HG03095 (cell line): ENCODE results near the gene MCTP1.
A peak's percentile ranks its signal among the peaks of the same experiment; 100 is the strongest.
"Not testable (repeated sequence)": the region's sequence is repeated elsewhere in the genome, so short reads cannot be mapped to it uniquely, and the experiment has no call there.

Source experiments
- ATAC-seq: cut with Tn5 transposase; IDR thresholded peaks from one replicate; pipeline ENCODE4 v1.9.1; 2021; ENCODE audit warnings: moderate library complexity; ENCODE audit not compliant: unreplicated experiment

MCTP1 gene

GRCh38 chr5:94833851-94834250 is 451.0 kb downstream of the MCTP1 start:
- ATAC-seq, result no peak

- ATAC-seq, result no peak
Observed at GRCh38 chr5:94832685-94833084, 452.2 kb downstream of the MCTP1 start.

GRCh38 chr5:94830520-94830919 is 454.4 kb downstream of the MCTP1 start:
- ATAC-seq, result no peak

GRCh38 chr5:94828222-94828621 is 456.7 kb downstream of the MCTP1 start:
- ATAC-seq, result not testable (repeated sequence)

- no peak for ATAC-seq
Observed at GRCh38 chr5:94820488-94820887, 464.4 kb downstream of the MCTP1 start.

- no peak for ATAC-seq
Observed at GRCh38 chr5:94818904-94819303, 466.0 kb downstream of the MCTP1 start.

- no peak for ATAC-seq
Observed at GRCh38 chr5:94815313-94816039, 469.4 kb downstream of the MCTP1 start.

GRCh38 chr5:94812232-94812631 is 472.7 kb downstream of the MCTP1 start:
- ATAC-seq, result no peak

GRCh38 chr5:94811331-94811730 is 473.6 kb downstream of the MCTP1 start:
- ATAC-seq, result no peak

- ATAC-seq, result no peak
Observed at GRCh38 chr5:94810877-94811276, 474.0 kb downstream of the MCTP1 start.

- ATAC-seq, result no peak
Observed at GRCh38 chr5:94810281-94810680, 474.6 kb downstream of the MCTP1 start.

- ATAC-seq, result no peak
Observed at GRCh38 chr5:94808497-94808896, 476.4 kb downstream of the MCTP1 start.

GRCh38 chr5:94807985-94808384 is 476.9 kb downstream of the MCTP1 start:
- ATAC-seq, result no peak

GRCh38 chr5:94802450-94802849 is 482.4 kb downstream of the MCTP1 start:
- ATAC-seq, result no peak

GRCh38 chr5:94796586-94796985 is 488.3 kb downstream of the MCTP1 start:
- ATAC-seq, result no peak

GRCh38 chr5:94793816-94794198 is 491.1 kb downstream of the MCTP1 start:
- peak; percentile 47 for ATAC-seq

GRCh38 chr5:94793113-94793815 is 491.6 kb downstream of the MCTP1 start:
- ATAC-seq, result peak; percentile 100

- no peak for ATAC-seq
Observed at GRCh38 chr5:94791829-94792228, 493.1 kb downstream of the MCTP1 start.

- no peak for ATAC-seq
Observed at GRCh38 chr5:94788527-94788926, 496.4 kb downstream of the MCTP1 start.

GRCh38 chr5:94784536-94785505 is 500.1 kb downstream of the MCTP1 start:
- no peak for ATAC-seq

- ATAC-seq, result no peak
Observed at GRCh38 chr5:94782383-94782782, 502.5 kb downstream of the MCTP1 start.
